Measurements from ENCODE around the gene STT3B.
"Not testable (repeated sequence)": the region's sequence is repeated elsewhere in the genome, so short reads cannot be mapped to it uniquely, and the experiment has no call there.

The STT3B gene

DNA sequence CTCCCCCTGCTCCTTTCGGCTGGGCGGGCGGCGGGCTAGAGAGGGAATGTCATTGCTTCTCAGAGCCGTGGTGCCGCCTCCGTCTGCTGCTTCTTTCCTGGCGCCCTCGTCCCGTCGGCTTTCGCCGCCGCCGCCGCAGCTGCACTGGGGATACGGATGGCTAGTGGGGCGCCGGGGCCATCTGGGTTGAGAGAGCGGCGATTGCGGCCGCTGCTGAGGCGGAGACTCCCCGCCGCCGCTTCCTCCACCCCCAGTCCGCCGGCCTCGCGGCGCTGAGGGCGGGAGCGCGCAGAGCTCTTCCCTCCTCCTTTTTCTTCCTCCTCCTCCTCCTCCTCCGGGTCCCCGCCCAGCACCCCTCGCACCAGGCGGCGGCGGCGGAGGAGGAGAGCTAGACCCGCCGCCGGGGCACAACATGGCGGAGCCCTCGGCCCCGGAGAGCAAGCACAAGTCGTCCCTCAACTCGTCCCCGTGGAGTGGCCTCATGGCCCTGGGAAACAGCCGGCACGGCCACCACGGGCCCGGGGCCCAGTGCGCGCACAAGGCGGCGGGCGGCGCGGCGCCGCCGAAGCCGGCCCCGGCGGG lies at the start of gene STT3B:
Gene STT3B, plus strand, starts transcription at position 339 of the 582 bp plus-strand sequence. Its CDS starts 74 bp downstream, at position 413.
- peak; percentile 77 to 80 for DNase-seq

DNA sequence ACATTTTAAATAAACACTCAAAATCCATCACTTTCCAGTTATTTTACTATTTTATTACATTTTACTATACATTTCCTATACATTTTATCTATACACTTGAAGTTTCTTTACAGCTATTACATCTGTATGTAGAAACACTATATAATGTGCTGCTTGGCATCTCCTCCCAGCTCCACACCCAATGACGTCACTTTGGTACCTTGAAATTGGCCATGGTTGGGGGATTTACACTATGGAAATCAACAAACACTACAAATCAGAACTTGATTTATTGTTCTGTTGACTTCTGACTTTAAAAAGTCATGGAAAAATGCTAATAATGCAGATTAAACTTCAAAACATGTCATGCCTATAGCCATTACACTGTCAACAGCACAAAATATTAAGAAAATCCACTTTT lies 48.9 kb upstream of the STT3B start:
- DNase-seq, result no peak

DNA sequence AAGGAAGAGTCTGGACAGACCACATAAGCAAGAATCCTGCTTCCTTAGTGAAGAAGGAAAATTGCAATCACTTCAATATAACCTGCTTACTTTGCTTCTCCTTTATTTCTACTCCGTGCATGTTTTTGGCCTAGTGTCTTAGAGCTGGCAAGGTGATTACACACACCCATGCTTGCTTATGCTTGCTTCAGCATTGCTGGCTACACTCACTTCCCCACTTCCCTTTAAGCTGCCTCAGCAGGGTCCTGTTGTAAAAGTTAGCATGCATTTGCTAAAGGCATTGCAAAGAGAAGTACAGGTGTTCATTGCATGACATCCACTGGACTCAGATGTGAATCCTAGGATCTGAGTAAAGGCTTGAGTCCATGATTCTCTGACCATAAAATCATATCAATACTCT lies 47.5 kb upstream of the STT3B start:
- DNase-seq, result no peak

DNA sequence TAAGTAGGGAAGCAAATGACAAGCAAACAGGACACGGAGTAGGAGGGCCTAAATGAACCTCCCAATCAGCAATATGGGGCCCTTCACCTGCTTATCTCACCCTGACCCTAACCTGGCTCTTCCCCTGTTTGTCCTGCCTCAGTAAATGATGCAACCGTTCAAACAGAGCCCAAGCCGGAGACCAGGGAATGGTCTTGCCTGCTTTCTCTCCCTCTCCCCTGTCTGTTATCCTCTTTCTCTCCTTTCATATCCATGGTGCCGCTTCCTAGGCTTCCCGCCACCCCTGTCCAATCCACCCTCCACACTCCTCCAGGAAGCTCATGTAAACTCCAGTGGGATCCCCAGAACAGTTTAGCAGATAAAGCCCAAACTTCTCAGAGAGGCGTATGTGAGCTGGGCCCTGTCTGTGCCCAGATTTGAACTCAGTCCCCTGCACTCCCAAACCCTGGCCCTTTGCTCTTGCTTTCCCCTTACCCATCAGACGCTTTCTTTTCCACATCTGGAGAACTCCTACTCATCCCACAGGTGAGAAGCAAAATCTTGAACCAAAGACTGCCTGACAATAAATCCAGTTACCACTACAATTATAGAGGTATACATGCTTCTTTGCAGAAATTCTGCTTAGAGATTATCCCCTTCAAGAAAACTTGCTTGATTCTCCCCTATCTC lies 45.7 kb upstream of the STT3B start:
- DNase-seq, result no peak

DNA sequence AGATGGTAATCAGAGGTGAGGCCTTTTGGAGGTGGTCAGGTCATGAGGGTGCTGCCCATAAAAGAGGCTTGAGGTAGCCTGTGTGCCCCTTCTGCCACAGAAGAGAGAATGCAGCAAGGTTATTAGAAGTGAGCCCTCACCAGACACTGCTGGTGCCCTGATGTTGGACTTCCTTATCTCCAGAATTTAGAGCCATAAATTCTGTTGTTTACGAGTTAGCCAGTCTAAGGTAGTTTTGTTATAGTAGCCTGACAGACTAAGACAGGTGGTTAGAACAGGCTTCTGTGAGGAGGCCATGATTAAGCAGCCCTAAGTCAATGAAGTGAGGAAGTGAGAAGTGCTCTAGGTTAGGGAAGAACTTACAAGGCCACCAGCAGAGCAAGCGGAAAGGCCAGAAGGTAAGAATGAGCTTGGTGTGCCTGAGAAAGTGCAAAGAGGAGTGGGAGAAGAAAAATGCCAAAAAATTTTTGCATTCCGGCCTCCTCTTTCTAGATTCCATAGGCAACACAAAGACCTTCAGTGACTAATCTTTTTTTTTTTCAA lies 44.2 kb upstream of the STT3B start:
- no peak for DNase-seq

DNA sequence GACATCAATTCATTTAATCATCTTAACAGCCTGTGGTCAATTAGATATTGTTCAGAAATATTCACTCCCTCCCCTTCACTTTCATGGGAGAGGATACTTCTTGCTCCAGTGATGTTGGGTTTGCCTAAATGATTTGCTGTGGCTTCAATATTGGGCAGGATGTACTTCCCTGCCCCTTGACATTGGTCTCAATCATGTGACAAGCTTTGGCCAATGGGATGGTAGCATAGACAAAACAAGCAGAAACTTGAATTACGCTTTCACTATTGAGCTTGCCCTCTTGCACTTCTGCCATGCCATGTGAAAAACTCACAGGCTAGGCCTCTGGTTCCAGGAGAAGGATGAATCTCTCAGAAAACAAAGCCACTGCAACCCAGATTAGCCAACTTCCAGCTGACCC lies 42.2 kb upstream of the STT3B start:
- DNase-seq, result no peak

DNA sequence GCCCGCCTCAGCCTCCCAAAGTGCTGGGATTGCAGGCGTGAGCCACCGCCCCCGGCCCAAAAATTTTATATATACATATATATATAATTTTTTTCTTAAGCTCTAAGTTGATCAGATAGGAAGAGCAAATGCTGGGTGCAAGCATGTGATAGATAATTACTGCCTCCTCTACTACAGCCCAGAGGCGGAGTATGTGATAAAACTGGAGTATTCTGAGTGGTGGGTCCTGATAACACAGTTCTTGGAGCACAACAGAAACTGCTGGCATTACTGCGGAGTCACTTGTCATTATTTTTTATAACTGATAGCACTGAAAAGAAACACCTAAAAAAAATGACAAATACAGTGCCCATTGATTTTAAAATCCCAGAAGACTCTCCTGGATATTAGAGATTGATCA lies 41.1 kb upstream of the STT3B start:
- no peak for DNase-seq

DNA sequence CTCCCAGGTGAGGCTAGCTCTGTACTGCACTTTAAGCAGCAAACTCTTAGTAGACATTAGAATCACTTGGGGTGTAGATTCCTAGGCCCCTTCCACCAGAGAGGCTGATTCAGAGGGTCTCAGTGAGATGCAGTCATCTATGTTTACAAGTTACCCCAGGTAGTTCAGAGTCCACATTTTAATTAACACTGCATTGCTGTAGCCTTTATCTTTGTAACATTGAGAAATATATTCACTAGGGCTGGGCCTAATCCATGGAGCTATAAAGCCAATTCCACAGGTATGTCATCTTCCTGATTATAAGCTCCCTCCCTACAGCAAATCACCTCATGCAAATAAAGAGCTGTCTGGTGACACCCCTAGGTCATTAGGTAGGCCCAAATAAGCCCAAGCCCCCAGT lies 39.6 kb upstream of the STT3B start:
- DNase-seq, result no peak

DNA sequence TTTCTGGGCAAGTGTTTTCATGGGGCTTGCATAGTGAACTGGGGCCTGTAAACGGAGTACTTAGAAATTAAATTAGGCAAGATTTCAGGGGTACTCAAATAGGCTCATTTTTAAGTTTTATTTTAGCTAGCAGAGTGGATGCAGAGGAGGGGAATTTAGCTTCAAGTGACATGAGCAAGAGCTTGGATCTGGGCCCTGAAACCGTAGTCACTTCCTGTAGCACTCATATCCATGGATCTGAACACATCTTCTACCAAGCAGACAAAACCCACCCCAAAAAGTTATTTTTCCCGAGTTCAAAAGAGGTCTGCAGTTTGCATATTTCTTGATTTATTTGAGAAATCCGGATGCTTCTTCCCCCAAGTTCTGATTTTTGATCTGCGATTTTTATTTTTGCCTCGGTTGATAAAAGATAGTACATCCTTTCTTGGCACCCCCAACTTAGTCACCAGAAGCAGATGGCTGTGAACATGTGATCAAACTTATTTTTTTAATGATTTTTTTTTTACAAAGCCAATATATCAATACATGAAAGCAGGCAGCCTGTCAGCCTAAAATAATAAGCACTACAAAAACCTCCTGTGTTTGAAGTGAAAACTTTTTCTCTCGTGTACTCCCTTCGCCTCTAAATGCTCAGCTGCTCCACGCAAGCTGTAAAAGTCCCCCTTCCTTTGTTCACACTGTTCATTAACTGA lies 36.6 kb upstream of the STT3B start:
- DNase-seq, result no peak

DNA sequence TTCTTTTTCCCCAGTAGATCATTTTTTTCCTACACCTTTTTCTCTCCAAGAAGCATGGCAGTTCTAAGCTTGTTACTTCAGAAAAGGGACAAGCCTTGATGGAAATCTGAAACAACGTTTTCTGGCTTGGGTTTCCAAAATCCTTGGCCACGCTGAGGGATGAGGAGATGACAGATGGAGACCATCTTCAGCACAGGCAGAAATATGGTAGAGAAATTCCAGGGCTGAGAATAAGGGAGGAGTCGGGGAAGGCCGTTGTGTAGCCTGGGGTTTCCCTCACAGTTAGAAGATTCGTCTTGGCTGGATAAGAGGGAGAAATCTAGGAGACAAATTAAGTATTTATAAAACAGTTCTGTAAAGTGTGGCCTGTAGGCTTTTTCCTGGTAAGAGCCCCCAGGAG lies 33.9 kb upstream of the STT3B start:
- DNase-seq, result no peak

DNA sequence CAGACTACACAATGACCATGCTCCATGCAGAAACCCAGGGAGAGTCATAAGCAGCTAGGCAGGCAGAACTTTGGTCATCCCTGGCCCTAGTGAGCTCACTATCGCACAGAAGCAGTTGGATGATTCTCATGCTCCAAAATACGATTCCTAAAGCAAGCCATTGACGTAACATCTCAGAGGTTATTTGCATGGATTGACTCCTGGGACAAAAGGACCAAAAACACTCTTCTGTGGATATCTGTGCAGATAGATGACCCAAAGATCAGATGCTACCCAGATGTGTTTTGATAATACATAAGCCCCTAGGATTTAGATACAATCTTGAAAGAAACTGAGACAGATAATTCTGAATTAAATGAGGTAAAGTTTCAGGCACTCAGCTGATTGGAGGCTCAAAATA lies 33.4 kb upstream of the STT3B start:
- no peak for DNase-seq

DNA sequence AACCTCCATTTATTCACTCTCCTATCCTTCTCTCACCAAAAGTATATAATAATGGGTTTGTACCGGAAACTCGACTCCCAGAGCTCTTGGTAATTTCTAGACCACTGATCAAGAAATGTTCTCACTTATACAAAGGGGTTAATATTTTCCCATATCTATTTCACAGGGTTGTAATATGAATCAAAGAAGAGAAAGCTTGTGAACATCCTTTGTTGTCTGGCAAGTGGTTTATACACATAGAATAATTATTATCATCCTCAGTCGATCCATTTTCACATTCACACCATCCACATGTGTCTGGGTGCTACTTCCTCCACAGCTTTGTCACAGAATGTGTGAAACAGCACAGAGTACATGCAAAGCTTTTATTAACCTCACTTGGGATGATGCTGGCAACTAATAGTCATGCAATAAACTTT lies 29.9 kb upstream of the STT3B start:
- DNase-seq, result no peak

DNA sequence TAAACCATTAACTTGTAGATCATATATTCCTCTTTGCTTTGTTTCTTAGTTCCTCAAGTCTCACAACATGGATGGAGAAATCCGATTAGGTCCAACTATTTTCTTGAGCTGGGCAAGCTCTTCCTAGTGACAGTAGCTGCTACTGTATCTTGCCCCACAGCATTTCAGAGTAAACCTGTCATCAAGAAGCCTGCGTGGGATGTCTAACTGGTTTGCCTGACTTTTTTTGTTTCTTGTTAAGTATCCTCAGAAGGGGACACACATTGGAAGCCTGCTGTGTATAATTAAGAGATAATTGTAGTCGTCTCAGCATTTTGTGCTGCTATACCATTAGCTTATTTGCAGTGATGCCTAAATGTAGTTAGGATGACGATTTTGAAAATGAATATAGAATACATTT lies 29.3 kb upstream of the STT3B start:
- no peak for DNase-seq

DNA sequence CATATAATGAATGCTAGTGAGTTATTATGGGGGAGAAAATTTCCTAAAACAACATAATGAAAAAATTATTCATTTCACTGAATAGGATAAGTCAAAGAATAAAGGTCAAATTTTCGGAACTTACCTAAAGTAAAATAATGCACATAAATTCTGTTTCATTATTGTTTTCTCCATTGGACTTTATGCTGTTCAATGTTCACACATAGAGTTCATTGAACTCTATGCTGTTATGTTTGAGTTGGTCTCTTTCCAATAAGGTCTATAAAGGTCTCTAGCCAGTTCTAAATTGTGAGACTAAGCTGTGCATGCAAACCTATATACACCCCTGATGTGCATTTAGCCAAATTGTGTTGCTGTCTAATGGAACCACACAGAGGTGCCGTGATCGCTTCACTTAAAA lies 28.5 kb upstream of the STT3B start:
- DNase-seq, result no peak

DNA sequence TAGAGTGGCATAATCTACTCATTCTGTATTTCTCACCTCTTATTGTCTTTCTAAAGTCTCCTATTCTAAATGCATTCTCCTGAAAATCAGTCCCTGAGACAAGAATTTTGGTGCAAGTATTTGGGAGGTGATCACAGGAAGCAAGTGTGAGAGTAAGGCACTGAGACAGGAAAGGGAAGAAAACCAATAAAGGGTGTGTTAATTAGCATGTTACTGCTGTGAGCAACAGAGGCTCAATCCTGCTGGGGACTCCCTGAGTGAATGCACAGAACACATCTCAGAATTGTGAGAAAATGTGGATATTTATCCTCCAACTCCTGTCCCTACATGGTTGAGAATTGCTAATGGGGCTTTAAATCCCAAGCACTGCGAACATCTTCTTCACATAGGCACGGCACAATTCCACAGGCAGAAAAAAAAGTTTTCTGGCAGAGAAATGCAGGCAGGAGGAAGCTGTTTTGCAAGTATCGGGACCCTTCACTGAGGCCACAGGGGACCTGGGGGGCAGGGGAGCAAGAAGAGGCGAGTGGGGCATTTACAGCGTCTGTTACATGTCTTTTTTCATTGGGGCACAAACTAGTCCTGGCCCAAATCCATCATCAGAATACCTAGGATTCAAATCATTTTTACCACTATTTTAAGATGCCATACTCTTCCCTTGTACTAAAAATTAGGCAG lies 27.2 kb upstream of the STT3B start:
- no peak for DNase-seq

DNA sequence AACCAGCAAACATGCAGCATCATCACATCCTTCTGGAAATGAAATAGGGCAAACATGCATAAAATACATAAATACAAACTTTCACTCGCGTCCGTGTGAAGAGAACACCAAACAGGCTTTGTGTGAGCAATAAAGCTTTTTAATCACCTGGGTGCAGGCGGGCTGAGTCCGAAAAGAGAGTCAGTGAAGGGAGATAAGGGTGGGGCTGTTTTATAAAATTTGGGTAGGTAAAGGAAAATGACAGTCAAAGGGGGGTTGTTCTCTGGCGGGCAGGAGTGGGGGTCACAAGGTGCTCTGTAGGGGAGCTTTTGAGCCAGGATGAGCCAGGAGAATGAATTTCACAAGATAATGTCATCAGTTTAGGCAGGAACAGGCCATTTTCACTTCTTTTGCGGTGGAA lies 26.2 kb upstream of the STT3B start:
- DNase-seq, result not testable (repeated sequence)

DNA sequence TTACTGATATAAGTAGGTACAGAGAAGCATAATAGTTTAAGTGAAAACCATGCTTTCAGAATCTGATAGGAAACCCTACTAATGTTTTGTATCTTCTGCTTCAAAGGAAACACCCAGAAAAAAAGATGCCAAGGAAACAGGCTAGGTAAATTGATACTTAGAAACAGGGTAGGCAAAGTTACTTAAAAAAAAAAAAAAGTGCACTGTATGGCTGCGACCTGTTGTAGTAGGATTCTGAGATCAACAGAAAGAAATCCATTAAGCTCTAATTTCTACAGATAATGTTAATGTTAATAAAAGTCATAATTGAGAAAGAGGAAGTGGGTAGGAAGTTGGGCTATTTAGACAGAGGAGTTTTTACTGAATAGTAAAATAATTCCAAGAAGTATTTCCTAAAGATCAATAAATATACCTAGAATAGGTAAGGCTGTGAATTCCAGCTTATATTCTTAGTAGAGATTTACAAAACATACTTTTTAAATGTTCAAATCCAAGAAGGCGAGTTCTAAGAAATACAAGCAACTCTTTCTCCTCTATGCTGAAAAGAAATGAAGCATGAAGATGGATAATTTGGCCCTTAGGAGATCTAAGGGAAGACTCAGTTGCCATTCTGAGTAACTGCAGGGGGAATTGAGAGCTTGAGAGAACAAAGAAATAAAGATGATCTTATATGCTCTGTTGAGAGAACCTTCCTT lies 24.1 kb upstream of the STT3B start:
- DNase-seq, result no peak

DNA sequence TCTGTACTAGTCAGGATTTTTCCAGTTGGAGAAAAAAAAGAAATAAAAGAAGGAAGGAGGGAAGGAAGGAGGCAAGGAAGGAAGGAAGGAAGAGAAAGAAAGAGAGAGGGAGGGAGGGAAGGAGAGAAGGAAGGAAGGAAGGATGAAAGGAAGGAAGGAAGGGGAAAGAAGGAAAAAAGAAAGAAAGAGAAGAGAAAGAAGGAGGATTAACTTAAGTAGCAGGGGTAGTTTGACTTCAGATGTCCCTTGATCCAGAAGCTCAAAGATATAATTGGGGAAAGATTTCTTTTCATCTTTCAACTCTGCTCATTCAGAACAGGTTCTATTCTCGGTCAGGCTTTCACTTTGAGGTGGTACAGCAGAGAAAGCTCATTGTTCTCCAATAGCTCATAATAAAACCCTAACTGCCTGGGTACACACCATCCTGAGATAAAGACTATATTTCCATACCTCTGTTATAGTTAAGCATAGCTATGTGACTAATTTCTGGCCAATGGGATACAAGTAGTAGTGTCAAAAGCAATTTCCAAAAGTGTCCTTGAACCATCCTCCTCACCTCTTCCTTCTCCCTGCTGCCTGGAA lies 23.5 kb upstream of the STT3B start:
- DNase-seq, result no peak

DNA sequence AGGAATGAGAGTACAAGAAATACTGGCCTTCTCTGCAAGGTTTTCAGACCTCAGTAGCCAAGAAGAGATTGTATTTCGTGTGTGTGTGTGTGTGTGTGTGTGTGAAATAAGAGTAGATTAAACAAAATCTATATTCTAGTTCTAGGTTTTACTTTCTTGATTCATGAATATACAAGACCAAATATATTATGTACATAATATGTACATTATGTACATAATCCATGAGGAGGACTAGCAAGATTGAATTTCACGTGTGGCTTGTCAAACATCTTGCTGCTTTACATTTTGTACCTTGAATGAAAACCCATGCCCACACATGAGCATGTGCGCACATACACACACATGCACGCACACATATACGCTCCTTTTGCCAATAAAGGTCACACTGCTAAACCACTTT lies 18.2 kb upstream of the STT3B start:
- DNase-seq, result no peak

DNA sequence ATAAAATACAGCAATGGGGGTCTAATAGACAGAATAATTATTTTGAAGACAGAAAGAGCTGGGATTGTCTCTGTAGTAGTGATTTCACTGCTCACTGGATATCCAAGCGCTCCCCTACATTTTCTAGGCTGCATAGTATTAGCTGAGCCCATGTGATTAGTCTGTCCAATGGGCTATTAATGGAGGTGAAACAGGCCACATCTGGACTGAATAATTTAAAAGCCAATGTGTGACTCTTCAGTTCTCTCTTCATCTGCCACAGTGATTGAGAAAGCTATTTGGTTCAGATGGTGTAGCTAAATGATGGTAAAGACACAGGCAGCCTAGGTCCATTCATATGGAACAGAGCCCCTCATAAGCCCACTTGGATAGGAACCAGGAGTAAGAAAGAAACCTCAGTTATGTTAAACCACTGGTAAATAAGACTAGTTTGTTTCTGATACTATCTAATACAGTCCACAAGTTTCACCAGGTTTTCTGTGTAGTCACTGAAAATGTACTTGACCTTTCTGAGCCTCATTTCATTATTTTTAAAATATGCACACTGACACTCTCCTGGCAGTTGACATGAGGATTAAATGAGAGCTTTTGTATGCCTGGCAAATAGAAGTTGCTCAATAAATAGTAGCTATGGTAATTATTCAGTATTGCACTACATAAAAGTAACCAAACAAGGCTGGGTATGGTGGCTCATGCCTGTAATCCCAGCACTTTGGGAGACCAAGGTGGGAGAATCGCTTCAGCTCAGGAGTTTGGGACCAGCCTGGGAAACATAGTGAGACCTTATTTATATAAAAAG lies 17.0 kb upstream of the STT3B start:
- DNase-seq, result no peak

DNA sequence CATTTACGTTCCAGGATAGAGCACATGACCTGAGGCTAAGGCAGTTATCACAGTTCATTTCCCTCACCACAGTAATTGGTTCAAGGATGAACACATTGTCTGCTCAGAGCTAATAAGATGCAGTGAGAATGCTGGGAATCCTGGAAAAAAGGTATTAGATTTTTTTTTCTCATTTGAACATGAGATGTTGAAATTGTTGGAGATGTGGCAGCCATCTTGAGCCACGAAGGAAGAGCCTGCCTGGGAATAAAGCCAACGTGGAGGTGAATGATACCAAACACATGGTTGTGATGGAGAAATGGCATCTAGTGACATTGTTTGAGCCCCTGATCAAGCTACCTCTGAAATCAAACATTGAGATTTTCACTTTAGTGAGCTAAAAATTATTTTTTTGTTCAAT lies 16.0 kb upstream of the STT3B start:
- DNase-seq, result no peak

DNA sequence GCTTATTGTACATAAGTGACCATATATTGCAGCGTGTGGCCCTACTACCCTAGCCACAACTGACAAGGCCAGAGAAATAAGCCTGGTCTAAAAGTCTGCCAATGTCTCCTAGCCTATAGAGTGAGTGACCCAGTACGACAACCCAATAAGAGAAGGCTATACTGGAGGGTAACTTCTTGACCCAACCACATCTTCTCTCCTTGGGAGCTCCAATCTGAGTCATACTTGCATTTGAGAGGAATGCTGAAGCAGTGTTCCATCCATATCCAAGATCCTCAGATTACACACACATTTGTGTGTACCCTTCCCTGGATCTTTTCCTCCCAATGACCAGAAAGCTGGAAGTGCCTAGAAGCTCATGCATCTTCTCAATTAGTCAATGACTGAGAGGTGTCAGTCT lies 11.3 kb upstream of the STT3B start:
- no peak for DNase-seq

All from activated CD4-positive, alpha-beta T cell treated with anti-CD3 and anti-CD28 coated beads, Interleukin-2, amount 50 U/mL, for 4 hours (primary cell).